SK-N-SH (cell line): ENCODE results near the gene TULP4. TPM values are rescaled to one million over a fixed set of nuclear protein-coding genes. Genes with fewer than 3 reads are reported as not detected.

ENCODE experiments used
- CTCF ChIA-PET: fragments of 300-600, 350-600 bp; formaldehyde crosslinking; extraction: SDS; loops from one replicate; lab custom pipeline; 2021; lab: Yijun Ruan, JAX
- POLR2A ChIA-PET: fragments of 350-600 bp; sonication (Branson Sonifier 250); formaldehyde crosslinking; extraction: SDS; loops from one replicate; lab custom pipeline; 2020; ENCODE audit warnings: antibody characterized with exemption, inconsistent platforms; lab: Yijun Ruan, JAX
- DNase-seq: peaks from one replicate; pipeline ENCODE4 v3.0.0; 2012
- H2AFZ ChIP-seq: fragments of 200-600 bp; sonication (generic); 2 replicates; pipeline ENCODE4 v1.8.1; 2016; ENCODE audit warnings: antibody characterized with exemption, mild to moderate bottlenecking, low read depth
- H3F3A ChIP-seq: fragments of 200-600 bp; sonication (generic); replicated peaks from 2 replicates; pipeline ENCODE3; 2016; ENCODE audit warnings: antibody characterized with exemption, mild to moderate bottlenecking; ENCODE audit not compliant: insufficient read depth
- H3K27ac ChIP-seq, 2 experiments: fragments of 200-500 bp in 1 of 2; fragments of 200-600 bp in 1 of 2; sonication (Bioruptor generic) in 1 of 2; sonication (generic), shearing (Covaris generic) in 1 of 2; 2 replicates each; pipeline versions ENCODE4 v1.5.1 to v1.6.1; 2014 to 2016; ENCODE audit warnings: low read depth in 2 of 2, inconsistent platforms in 1 of 2, low read length in 1 of 2, mild to moderate bottlenecking in 1 of 2, mixed read lengths in 1 of 2
- H3K27me3 ChIP-seq: fragments of 200-600 bp; sonication (generic), shearing (Covaris generic); 2 replicates; pipeline ENCODE4 v1.6.1; 2016; ENCODE audit warnings: mixed run types; ENCODE audit not compliant: insufficient read depth
- H3K36me3 ChIP-seq, 2 experiments: fragments of 200-500 bp in 1 of 2; fragments of 200-600 bp in 1 of 2; sonication (Bioruptor generic) in 1 of 2; sonication (generic) in 1 of 2; replicated peaks in 1 of 2; 2 replicates each; pipeline versions ENCODE3 to v1.5.1; 2014 to 2016; ENCODE audit warnings: low read length in 1 of 2, mild to moderate bottlenecking in 1 of 2; ENCODE audit not compliant: insufficient read depth in 2 of 2, control insufficient read depth in 1 of 2
- H3K4me1 ChIP-seq, 2 experiments: fragments of 200-500 bp in 1 of 2; fragments of 200-600 bp in 1 of 2; sonication (Bioruptor generic) in 1 of 2; sonication (generic), shearing (Covaris generic) in 1 of 2; 2 replicates each; pipeline versions ENCODE4 v1.5.1 to v1.6.1; 2014 to 2016; ENCODE audit warnings: low read depth in 1 of 2, low read length in 1 of 2, mixed run types in 1 of 2; ENCODE audit not compliant: insufficient read depth in 2 of 2, control insufficient read depth in 1 of 2
- H3K4me2 ChIP-seq: fragments of 200-600 bp; sonication (generic), shearing (Covaris generic); 2 replicates; pipeline ENCODE4 v1.6.1; 2017; ENCODE audit warnings: mixed run types
- H3K4me3 ChIP-seq, 2 experiments: fragments of 200-500 bp in 1 of 2; fragments of 200-600 bp in 1 of 2; sonication (Bioruptor generic) in 1 of 2; sonication (generic), shearing (Covaris generic) in 1 of 2; 2 replicates each; pipeline versions ENCODE4 v1.5.1 to v1.8.1; 2014 to 2016; ENCODE audit warnings: low read depth in 2 of 2, inconsistent platforms in 1 of 2, low read length in 1 of 2, mild to moderate bottlenecking in 1 of 2, mixed read lengths in 1 of 2, moderate library complexity in 1 of 2
- H3K79me2 ChIP-seq: fragments of 200-600 bp; sonication (generic); 2 replicates; pipeline ENCODE4 v1.8.1; 2017; ENCODE audit warnings: mild to moderate bottlenecking; ENCODE audit not compliant: insufficient read depth
- H3K9ac ChIP-seq: fragments of 200-600 bp; sonication (generic); 2 replicates; pipeline ENCODE4 v1.6.1; 2017; ENCODE audit warnings: mixed run types
- H3K9me2 ChIP-seq: fragments of 200-600 bp; sonication (generic); 2 replicates; pipeline ENCODE4 v1.6.1; 2017; ENCODE audit warnings: mixed run types
- H3K9me3 ChIP-seq: fragments of 200-600 bp; sonication (generic); 2 replicates; pipeline ENCODE4 v1.6.1; 2017; ENCODE audit warnings: mixed run types, mild to moderate bottlenecking, moderate library complexity
- H4K20me1 ChIP-seq: fragments of 200-600 bp; sonication (generic); 2 replicates; pipeline ENCODE4 v1.6.1; 2017; ENCODE audit warnings: mild to moderate bottlenecking, mixed run types; ENCODE audit not compliant: insufficient read depth
- EP300 ChIP-seq, 2 experiments: IDR thresholded peaks; 2 replicates each; pipeline versions ENCODE4 v1.4.0 to v1.6.1; 2012; ENCODE audit warnings: borderline replicate concordance in 1 of 2, low read depth in 1 of 2, low read length in 1 of 2
- FOXM1 ChIP-seq: IDR thresholded peaks from 2 replicates; pipeline ENCODE4 v1.4.0; 2012; ENCODE audit warnings: low read depth, mild to moderate bottlenecking
- GABPA ChIP-seq: IDR thresholded peaks from 2 replicates; pipeline ENCODE4 v1.4.0; 2012; ENCODE audit warnings: low read depth, mild to moderate bottlenecking
- GATA2 ChIP-seq: sonication (generic); formaldehyde crosslinking; IDR thresholded peaks from 2 replicates; pipeline ENCODE4 v1.5.0; 2020; ENCODE audit warnings: mild to moderate bottlenecking, missing genetic modification reagents
- JUND ChIP-seq: IDR thresholded peaks from 2 replicates; pipeline ENCODE4 v1.4.0; 2012
- SIN3A ChIP-seq: IDR thresholded peaks from 2 replicates; pipeline ENCODE4 v1.6.1; 2012; ENCODE audit warnings: low read depth, mild to moderate bottlenecking, low read length, moderate library complexity, borderline replicate concordance
- SMC3 ChIP-seq: IDR thresholded peaks from 2 replicates; pipeline ENCODE4 v1.6.1; 2012; ENCODE audit warnings: low read depth, low read length, improper control_type of control experiment
- TAF1 ChIP-seq: IDR thresholded peaks from 2 replicates; pipeline ENCODE4 v1.6.1; 2012; ENCODE audit warnings: low read depth, mild to moderate bottlenecking, low read length, moderate library complexity, borderline replicate concordance
- YY1 ChIP-seq: IDR thresholded peaks from 2 replicates; pipeline ENCODE4 v1.4.0; 2012; ENCODE audit warnings: low read depth, mild to moderate bottlenecking
- WGBS: methylation state at CpG from one replicate; pipeline ENCODE4 v1.1.6; 2017; ENCODE audit warnings: low lambda C conversion rate; 5-methylcytosine and 5-hydroxymethylcytosine counted together
- polyA plus RNA-seq, 3 experiments: library from polyadenylated mRNA; depleted of rRNA; stranded (reverse); fragments of >200 nt; gene quantifications; 2 replicates each; pipeline ENCODE4 v1.2.3, GENCODE V29; 2012

The TULP4 gene
- polyA plus RNA-seq, 1 of the 3 experiments (the other 2 are of a cell fraction): 5.9 TPM

DNA sequence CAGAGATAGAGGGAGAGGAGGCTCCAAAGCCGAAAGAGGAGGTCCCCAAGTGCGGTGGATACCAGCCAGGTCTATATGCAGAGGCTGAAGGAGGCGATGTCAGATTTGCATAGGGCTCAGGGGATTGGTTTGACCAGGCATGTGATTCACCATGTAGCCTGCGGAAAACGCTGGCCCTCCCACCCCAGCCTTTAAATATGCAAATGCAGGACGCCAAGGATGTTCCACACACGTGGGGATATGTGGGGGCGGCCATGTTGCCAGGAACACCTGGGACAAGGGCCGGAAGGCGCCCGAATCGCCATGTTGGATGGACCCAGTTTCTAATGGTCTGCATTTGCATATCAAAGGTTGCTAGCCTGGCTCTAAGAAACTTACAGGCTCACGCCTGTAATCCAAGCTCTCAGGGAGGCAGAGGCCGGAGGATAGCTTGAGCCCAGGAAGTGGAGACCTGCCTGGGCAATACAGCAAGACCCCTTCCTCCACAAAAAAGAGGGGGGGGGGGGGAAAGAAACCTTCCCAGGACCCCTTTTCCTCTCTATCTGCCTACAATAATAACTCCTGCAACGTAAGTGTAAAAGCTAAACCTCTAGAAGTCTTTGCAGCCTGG lies 110.5 kb downstream of the TULP4 start:
- no peak overlapping the region for H3K4me3 ChIP-seq
- TF ChIP-seq EP300 (IDR thresholded peaks at IDR 0.05; ENCODE audit: borderline replicate concordance in 1 of 2, low read depth in 1 of 2, low read length in 1 of 2): no peak
- no peak overlapping the region for H3K27ac ChIP-seq
- H3F3A ChIP-seq: peaks cover 13% of the 10 kb centered on the region
- no peak overlapping the region for H2AFZ ChIP-seq
- no peaks in the 10 kb centered on the region for H3K9me2 ChIP-seq
- no peaks in the 10 kb centered on the region for H3K27me3 ChIP-seq
- peaks cover 13% of the 10 kb centered on the region; the same call in 1 of the 2 replicates for H3K9me3 ChIP-seq
- ChIA-PET POLR2A (no interaction called here), CTCF (no interaction called here)
- H3K4me1 ChIP-seq: 0 out of 4 replicates have a peak, but pooled peaks cover 0 to 7% of the 10 kb centered on the region in 2 experiments
- no peak overlapping the region for H3K9ac ChIP-seq
- H3K36me3 ChIP-seq: peaks cover 0 to 27% of the 10 kb centered on the region in 2 experiments
- no peak for DNase-seq
- H3K79me2 ChIP-seq: peaks cover 11% of the 10 kb centered on the region
- H4K20me1 ChIP-seq: no peaks in the 10 kb centered on the region
- no peak overlapping the region for H3K4me2 ChIP-seq
- 94% methylated on average over 7 of the region's 15 CpGs for WGBS

GRCh38 chr6:158431036-158431435 lies 118.8 kb downstream of the TULP4 start:
- Histone ChIP-seq H4K20me1 (no peaks in the 10 kb centered on the region), H3K4me1 (no peaks in the 10 kb centered on the region; a peak in 1 of 4 replicates), H3K27me3 (no peaks in the 10 kb centered on the region), H3K9ac (no peak overlapping the region), H3K36me3 (peaks cover 0 to 3% of the 10 kb centered on the region in 2 experiments), H2AFZ (no peak overlapping the region), H3K79me2 (no peaks in the 10 kb centered on the region), H3K9me2 (no peaks in the 10 kb centered on the region), H3K4me3 (no peak overlapping the region), H3F3A (no peaks in the 10 kb centered on the region), H3K4me2 (no peak overlapping the region), H3K27ac (no peak overlapping the region), H3K9me3 (no peaks in the 10 kb centered on the region)
- ChIA-PET POLR2A (no interaction called here), CTCF (interaction anchor here (0.6 to 1.5 kb wide), 2 partner anchors 207 to 210 kb away, joined by 3 to 4 read pairs; no protein-coding TSS in a partner anchor)
- 88% methylated on average over 4 of the region's 4 CpGs for WGBS
- no peak for DNase-seq
- TF ChIP-seq GATA2 (CRISPR knock-in tag) (no peak), GABPA (no peak), SMC3 (no peak)

GRCh38 chr6:158431560-158431959 lies 119.3 kb downstream of the TULP4 start:
- no peaks in the 10 kb centered on the region for H4K20me1 ChIP-seq
- H3F3A ChIP-seq: no peaks in the 10 kb centered on the region
- no peaks in the 10 kb centered on the region for H3K79me2 ChIP-seq
- H3K9me2 ChIP-seq: no peaks in the 10 kb centered on the region
- TF ChIP-seq SIN3A: no peak
- TF ChIP-seq TAF1: no peak
- no peak for TF ChIP-seq JUND
- no peak for TF ChIP-seq FOXM1
- no peak for TF ChIP-seq YY1
- 81% methylated on average over 8 of the region's 13 CpGs for WGBS
- H3K9me3 ChIP-seq: no peaks in the 10 kb centered on the region
- no peak overlapping the region for H2AFZ ChIP-seq
- no peak for DNase-seq
- no peak overlapping the region for H3K4me3 ChIP-seq
- POLR2A ChIA-PET: no interaction called here
- H3K36me3 ChIP-seq: peaks cover 0 to 3% of the 10 kb centered on the region in 2 experiments
- no peaks in the 10 kb centered on the region; a peak in 1 of 4 replicates for H3K4me1 ChIP-seq
- no peak overlapping the region for H3K9ac ChIP-seq
- CTCF ChIA-PET: no interaction called here
- no peaks in the 10 kb centered on the region for H3K27me3 ChIP-seq
- no peak overlapping the region for H3K27ac ChIP-seq
- H3K4me2 ChIP-seq: no peak overlapping the region
